NCI-H1417 treated with DMSO at 0.1 percent for 48 hours (cell line): Measurements from ENCODE around the gene CAPZA2.
"Not testable (repeated sequence)": the region's sequence is repeated elsewhere in the genome, so short reads cannot be mapped to it uniquely, and the experiment has no call there.

Source experiments
- DNase-seq: peaks from one replicate; lab custom pipeline; 2025; lab: John Stamatoyannopoulos, UW

Gene CAPZA2

GRCh38 chr7:116862234-116862950 is at the start of gene CAPZA2:
CAPZA2 (plus strand) TSS chr7:116862587; CDS start chr7:116862612, 25 bp downstream.
- DNase-seq: peak; percentile 48

GRCh38 chr7:116812860-116813259 is 49.5 kb upstream of the CAPZA2 start:
- DNase-seq: no peak

- DNase-seq: not testable (repeated sequence)
These were observed 49.0 kb upstream of the CAPZA2 start for GRCh38 chr7:116813371-116813770.

GRCh38 chr7:116815041-116815440 is 47.3 kb upstream of the CAPZA2 start:
- no peak for DNase-seq

- DNase-seq: no peak
These were observed 42.2 kb upstream of the CAPZA2 start for GRCh38 chr7:116820149-116820548.

GRCh38 chr7:116821647-116822046 is 40.7 kb upstream of the CAPZA2 start:
- not testable (repeated sequence) for DNase-seq

GRCh38 chr7:116824449-116824848 is 37.9 kb upstream of the CAPZA2 start:
- no peak for DNase-seq

GRCh38 chr7:116828281-116828680 is 34.1 kb upstream of the CAPZA2 start:
- DNase-seq: no peak

GRCh38 chr7:116829041-116829440 is 33.3 kb upstream of the CAPZA2 start:
- DNase-seq: no peak

- no peak for DNase-seq
These were observed 32.9 kb upstream of the CAPZA2 start for GRCh38 chr7:116829493-116829892.

- no peak for DNase-seq
These were observed 29.7 kb upstream of the CAPZA2 start for GRCh38 chr7:116832692-116833091.

- DNase-seq: no peak
These were observed 27.4 kb upstream of the CAPZA2 start for GRCh38 chr7:116834815-116835504.

- no peak for DNase-seq
These were observed 26.3 kb upstream of the CAPZA2 start for GRCh38 chr7:116836048-116836447.

- no peak for DNase-seq
These were observed 25.5 kb upstream of the CAPZA2 start for GRCh38 chr7:116836911-116837310.

GRCh38 chr7:116837586-116837985 is 24.8 kb upstream of the CAPZA2 start:
- no peak for DNase-seq

- DNase-seq: no peak
These were observed 22.1 kb upstream of the CAPZA2 start for GRCh38 chr7:116840256-116840655.

- DNase-seq: no peak
These were observed 20.0 kb upstream of the CAPZA2 start for GRCh38 chr7:116842371-116842770.

GRCh38 chr7:116843378-116843777 is 19.0 kb upstream of the CAPZA2 start:
- no peak for DNase-seq

GRCh38 chr7:116851175-116851574 is 11.2 kb upstream of the CAPZA2 start:
- no peak for DNase-seq

- no peak for DNase-seq
These were observed 10.7 kb upstream of the CAPZA2 start for GRCh38 chr7:116851671-116852070.

GRCh38 chr7:116854132-116854531 is 8.3 kb upstream of the CAPZA2 start:
- no peak for DNase-seq

GRCh38 chr7:116857052-116857451 is 5.3 kb upstream of the CAPZA2 start:
- DNase-seq: no peak

- DNase-seq: peak; percentile 11
These were observed 3.1 kb upstream of the CAPZA2 start for GRCh38 chr7:116859323-116859722.

- DNase-seq: no peak
These were observed 670 bp upstream of the CAPZA2 start for GRCh38 chr7:116861717-116862116.
